HL-60/S4 treated with retinoic acid at 250 ng/mL for 4 days and 3 days (cell line): Measurements from ENCODE around the gene CNIH3.

Experiments used
- in situ Hi-C: fragments of 300-500 bp; cut with MboI; formaldehyde crosslinking; loops from 2 replicates; pipeline ENCODE4 v1.7.0; 2022; ENCODE audit warnings: low sequenced_read_pairs

Gene CNIH3

GRCh38 chr1:224739997-224740684, 124.0 kb downstream of the CNIH3 start:
- in situ Hi-C loops, result no loop called here

- in situ Hi-C loops, result no loop called here
Observed at GRCh38 chr1:224740685-224741052, 124.6 kb downstream of the CNIH3 start.

- in situ Hi-C loops, result no loop called here
Observed at GRCh38 chr1:224742349-224742748, 126.2 kb downstream of the CNIH3 start.

DNA sequence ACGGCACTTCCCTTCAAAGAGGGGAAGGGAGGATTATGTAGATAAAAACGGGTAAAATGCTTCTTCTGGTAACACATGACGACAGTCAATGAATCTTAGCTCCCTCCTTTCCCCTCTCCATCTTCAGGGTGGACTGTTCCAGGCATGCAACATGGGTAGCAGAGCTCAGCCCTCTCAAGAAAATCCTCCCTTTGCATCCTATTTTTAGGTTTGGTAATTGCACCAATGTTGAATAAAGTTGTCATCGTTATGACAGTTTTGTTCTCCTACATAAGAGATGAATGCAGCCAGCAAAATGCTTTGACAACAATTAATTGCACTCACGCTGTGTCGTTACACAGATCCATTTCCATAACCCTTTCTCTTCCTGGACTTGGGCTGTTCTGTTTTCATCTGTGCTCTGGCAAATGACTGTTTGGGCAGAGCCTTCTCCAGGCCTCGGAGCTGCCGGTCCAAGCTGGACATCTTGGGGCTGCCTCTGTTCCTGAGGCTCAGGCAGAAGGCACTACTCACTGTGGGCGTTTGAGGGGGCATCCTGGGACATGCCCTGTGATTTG, 127.6 kb downstream of the CNIH3 start:
- in situ Hi-C loops, result no loop called here

GRCh38 chr1:224744521-224744920, 128.4 kb downstream of the CNIH3 start:
- in situ Hi-C loops, result no loop called here

DNA sequence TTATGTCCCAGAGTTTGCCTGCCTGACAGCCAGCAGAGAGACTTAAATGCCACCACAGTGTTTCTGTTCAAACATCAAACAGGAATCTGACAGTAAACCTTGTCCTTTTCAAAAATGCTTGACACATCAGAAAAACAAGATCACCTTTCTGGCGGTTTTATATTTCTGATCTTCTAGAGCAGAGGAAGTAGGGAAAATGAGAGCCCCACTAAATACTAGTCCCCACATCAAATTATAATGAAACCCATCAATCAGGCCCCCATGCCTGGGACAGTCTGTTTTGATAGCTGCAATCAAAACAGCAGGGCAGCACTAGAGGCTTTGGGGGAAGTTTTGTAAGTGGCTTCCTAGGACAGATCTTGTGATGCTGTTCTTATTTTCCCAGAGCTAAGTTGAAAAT, 129.3 kb downstream of the CNIH3 start:
- in situ Hi-C loops, result no loop called here

DNA sequence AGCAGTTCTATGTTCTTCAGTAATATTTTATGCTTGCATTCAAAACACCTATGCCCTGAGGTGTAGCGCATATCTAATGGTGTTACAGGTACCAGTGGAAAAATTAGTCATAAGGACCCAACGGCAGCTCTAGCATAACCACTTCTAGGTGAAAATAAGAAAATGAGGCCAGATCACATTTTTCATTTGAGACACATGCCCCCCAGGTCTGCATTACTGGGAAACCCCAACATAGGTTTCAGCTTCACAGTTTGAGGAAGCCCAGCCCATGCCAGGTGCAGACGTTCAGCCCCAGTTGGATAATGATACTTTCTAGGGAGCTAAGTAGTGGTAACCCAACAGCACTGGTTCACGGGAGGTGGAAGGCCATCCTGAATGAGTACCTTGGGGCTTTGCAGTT, 129.8 kb downstream of the CNIH3 start:
- in situ Hi-C loops, result no loop called here

DNA sequence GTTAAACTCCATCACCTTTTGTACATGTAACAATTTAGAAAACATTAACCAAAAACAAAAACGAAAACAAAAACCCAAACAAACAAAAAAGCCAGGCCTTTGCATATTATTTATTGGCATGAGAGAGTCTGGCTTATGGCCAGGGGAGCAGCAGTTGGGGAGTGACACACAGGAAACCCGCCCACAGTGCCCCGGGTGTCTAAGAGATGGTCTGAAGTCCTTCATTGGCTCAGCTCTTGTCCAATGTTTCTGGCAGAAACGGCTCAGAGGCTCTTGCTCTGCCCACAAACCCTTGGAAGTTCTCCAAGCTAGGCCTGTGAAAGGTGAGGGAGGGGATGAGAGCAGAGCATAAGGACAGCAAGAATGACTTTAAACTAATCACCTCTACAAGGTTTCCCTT, 131.5 kb downstream of the CNIH3 start:
- in situ Hi-C loops, result no loop called here

DNA sequence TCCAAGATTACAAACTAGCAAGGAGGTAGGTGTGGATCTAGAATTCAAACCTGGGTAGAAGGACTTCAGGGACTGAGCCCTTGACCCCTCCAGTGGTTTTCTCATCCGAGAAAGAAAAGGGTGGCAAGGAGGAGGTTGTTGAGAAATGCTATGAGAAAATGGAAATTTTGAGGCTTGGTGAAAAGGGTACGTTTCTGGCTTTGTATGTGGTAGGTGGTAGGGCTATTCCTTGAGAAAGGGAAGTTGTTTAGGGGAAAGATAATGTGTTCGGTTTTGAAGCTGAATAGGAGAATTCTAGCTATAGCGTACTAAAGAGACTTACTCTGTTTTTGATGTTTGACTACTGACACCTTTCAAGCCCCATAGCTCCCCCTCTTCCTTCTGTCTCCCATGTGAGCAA, 133.8 kb downstream of the CNIH3 start:
- in situ Hi-C loops, result no loop called here

DNA sequence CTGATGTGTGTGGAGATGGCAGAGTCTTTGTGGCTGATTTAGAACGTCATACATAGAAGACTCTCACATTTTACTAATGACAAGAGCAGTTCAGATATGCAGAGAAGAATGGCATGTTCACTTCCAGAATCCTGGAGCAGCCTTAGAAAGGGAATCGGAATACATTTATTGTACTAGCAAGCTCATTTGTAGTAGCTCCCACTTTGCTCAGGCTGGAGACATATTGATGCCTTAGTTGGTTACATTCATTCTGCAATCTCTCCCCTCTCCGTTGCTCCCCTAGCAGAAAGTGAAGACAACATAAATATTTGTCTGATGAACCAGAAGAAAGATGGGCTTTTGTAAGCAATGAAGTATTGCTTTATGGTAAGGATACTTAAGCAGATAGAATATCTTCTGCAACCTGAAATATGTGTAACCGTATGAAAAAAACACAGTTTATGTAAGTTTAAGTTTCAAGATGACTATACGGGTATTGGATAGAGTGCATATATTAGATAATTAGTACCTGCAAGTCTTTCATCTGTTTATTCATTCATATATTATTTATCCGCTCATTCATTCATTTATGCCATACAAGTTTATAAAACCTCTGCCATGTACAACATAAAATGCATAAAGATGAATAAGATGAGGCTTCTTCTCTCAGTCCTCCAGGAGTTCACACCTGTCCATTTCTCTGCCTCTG, 135.7 kb downstream of the CNIH3 start:
- in situ Hi-C loops, result no loop called here

GRCh38 chr1:224753491-224753890, 137.4 kb downstream of the CNIH3 start:
- in situ Hi-C loops, result no loop called here

- in situ Hi-C loops, result no loop called here
Observed at GRCh38 chr1:224755586-224755985, 139.5 kb downstream of the CNIH3 start.

DNA sequence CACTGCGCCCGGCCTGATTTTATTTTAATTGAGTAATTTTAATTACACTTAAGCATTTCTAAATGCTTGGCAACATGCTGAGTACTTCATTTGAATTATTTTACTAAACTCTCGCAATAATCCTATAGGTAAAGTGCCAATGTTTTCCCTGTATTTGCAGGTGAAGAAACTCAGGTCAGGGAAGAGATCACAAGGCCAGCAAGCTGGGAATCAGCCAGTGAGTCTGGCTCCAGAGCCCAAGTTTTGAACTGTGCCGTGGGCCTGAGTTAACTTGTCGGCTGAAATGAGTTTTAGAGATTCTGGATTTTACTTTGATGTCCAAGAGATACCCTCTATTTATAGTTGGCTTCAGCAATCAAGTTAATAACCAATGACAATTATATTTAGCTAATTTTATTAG, 141.4 kb downstream of the CNIH3 start:
- in situ Hi-C loops, result no loop called here

DNA sequence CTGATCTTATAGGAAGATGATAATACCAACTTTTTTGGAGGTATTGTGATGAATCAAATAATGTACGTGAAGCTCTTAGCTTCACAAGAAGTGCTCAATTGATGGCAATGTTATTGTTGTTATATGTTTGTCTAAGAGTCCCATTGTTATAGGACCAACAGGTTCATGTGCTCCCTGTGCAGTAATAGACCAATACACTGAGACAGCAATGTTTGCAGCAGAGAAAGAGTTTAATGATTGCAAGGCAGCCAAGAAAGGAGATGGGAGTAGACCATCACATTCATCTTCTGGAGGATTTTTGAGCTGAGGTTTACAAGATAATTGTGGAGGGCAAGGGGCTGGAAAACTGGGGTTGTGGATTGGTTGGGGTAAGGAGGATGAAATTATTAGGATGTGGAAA, 143.0 kb downstream of the CNIH3 start:
- in situ Hi-C loops, result no loop called here

DNA sequence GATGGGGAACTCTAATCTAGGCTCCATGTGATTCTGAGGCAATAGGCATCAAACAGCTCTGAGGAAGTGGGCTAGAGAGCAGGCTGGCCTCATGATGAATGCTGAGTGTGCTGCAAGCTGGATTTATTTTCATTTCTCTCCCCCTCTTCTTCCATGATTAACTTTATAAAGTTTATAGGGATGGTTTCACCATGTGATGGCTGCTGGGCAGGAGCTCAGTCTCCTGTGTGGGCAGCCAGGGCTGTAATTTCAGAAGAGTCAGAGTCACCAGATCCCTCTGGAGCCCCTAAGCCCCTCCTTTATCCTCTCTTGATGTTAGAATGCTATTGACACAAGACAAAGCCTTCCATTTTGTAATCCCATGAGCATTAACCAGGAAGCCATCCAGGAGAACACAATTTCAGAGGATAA, 143.6 kb downstream of the CNIH3 start:
- in situ Hi-C loops, result no loop called here

GRCh38 chr1:224760163-224760562, 144.0 kb downstream of the CNIH3 start:
- in situ Hi-C loops, result no loop called here

- in situ Hi-C loops, result no loop called here
Observed at GRCh38 chr1:224761245-224761644, 145.1 kb downstream of the CNIH3 start.

GRCh38 chr1:224762046-224762445, 145.9 kb downstream of the CNIH3 start:
- in situ Hi-C loops, result no loop called here

DNA sequence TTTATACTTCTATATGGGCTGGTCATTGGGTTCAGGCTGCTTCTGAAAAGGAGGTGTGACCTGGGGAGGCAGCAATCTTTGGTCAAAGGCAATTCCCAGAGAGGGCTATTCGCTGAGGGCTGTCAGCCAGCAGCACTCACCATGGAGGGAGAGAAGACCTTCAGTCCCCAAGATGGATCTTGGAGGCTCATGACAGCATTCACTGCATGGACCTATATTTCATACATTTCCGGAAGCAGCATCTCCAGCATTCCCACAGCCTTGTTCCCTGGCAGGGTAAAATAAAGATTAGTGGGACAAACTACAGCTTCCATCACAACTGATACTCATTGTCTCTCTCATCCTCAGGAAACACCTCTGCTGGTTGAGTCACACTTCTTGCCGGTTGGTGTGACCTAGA, 146.6 kb downstream of the CNIH3 start:
- in situ Hi-C loops, result no loop called here

GRCh38 chr1:224763126-224763775, 147.1 kb downstream of the CNIH3 start:
- in situ Hi-C loops, result no loop called here

DNA sequence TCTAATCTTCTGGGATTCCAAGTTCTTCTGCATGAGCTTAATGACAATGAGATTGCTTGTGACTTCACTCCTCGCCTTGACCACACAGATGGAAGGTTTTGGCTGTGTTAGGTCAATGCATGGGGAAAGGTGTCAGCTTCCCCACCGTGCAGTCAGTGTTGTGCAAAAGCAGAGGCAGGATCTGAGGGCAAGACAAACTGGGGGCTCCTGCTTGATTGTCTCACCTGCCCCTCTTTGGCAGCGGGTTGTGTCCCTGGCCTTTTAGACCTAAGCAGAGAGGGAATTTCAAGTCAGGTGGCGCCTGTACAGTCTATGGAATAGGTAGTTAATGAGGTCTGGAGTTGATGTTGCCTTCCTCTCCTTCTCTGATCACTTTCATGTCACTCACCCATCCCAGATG, 150.1 kb downstream of the CNIH3 start:
- in situ Hi-C loops, result no loop called here

GRCh38 chr1:224767031-224767430, 150.9 kb downstream of the CNIH3 start:
- in situ Hi-C loops, result no loop called here
